ENCODE results near the gene FRAS1. TPM values are rescaled to one million over a fixed set of nuclear protein-coding genes. Genes with fewer than 3 reads are reported as not detected.

FRAS1 gene
- total and polyA plus RNA-seq, 2 of the 8 experiments (the other 6 are each of a cell fraction or from before 2014, with no cell fraction given) = 38.5 to 109 TPM

DNA sequence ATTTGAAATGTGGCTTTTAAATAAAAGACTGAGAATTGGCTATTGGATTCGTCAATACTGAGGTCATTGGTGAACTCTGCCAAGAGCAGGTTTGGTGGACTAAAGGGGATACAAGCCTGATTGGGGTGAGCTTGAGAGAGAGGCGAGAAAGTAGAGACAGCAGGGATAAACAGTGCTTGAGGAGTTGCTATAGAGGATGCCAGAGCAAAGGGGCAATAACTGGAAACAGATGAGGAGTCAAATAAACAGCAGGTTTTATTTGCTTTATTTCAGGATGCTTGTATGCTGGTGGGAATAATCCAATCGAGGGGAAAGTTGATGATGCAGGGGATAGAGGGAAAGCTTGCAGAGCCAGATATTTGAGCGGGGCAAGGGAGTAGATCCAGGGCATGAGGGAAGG, 470.4 kb downstream of the FRAS1 start (continued):
- TF ChIP-seq GTF2F1 (IDR thresholded peaks at IDR 0.05; ENCODE audit: borderline replicate concordance, low read depth, low read length) = no peak
- TF ChIP-seq POLR2A (IDR thresholded peaks at IDR 0.05; ENCODE audit: control extremely low read depth in 1 of 2, low read depth in 2 of 2, low read length in 2 of 2) = no peak
- no peak for TF ChIP-seq NRF1 (IDR thresholded peaks at IDR 0.05; ENCODE audit: low read depth, low read length)

Data from H1 (cell line).